ENCODE measurements around the gene ASCC1. TPM values are rescaled to one million over a fixed set of nuclear protein-coding genes. Genes with fewer than 3 reads are reported as not detected.

ASCC1 gene
- total and polyA plus RNA-seq, 2 experiments from 2014 or later = 13.7 to 37.2 TPM

DNA sequence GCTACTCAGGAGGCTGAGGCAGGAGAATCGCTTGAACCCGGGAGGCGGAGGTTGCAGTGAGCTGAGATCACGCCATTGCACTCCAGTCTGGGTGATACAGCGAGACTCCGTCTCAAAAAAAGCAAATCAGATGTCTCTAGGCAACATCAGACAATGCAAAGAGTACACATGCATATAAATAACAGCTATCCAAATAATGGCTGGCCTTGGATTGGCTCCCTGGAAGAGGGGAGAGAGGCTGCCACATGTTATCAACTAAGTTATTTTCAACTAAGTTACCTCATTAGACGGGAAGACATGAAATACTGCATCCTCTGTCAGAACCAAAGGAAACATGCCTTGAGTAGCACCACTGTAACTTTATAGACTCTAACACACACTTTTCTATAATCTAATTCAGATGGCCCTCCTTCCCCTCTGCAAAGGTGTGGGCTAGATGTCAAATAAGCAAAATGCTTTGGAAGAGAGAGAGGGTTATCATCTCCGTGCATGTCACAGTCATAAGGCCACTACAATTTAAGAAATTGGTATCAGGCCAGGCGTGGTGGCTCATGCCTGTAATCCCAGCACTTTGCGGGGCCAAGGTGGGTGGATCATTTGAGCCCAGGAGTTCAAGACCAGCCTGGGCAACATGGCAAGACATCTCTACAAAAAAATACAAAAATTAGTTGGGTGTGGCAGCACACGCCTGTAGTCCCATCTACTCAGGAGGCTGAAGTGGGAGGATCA lies 105.2 kb downstream of the ASCC1 start:
- H3K36me3 Mint-ChIP-seq (ENCODE audit: low read depth) = peaks cover 12% of the 10 kb centered on the region
- H3K4me1 Mint-ChIP-seq = no peaks in the 10 kb centered on the region
- Histone ChIP-seq H3K4me2 (no peak overlapping the region), H3K4me1 (ENCODE audit: insufficient read depth) (no peaks in the 10 kb centered on the region), H3K79me2 (replicated peaks; ENCODE audit: insufficient read depth) (no peaks in the 10 kb centered on the region), H3K27ac (ENCODE audit: low read depth) (no peak overlapping the region), H3K9me2 (ENCODE audit: insufficient read depth) (no peaks in the 10 kb centered on the region), H3K36me3 (ENCODE audit: insufficient read depth) (no peaks in the 10 kb centered on the region), H4K20me1 (replicated peaks; ENCODE audit: insufficient read depth) (no peaks in the 10 kb centered on the region), H3K4me3 (no peak overlapping the region), H3F3A (replicated peaks; ENCODE audit: low read depth) (no peaks in the 10 kb centered on the region), H2AFZ (no peak overlapping the region), H3K27me3 (ENCODE audit: insufficient read depth) (no peaks in the 10 kb centered on the region)
- H3K9me3 Mint-ChIP-seq = peaks cover 6% of the 10 kb centered on the region; the same call in 1 of the 3 replicates
- TF ChIP-seq CTCF (conservative IDR thresholded peaks at IDR 0.05; ENCODE audit: low read depth in 2 of 2) (no peak), CREB1 (CRISPR knock-in tag; IDR thresholded peaks at IDR 0.05; ENCODE audit: low read depth) (no peak), JUNB (IDR thresholded peaks at IDR 0.05; ENCODE audit: unreplicated experiment) (no peak), ETS1 (IDR thresholded peaks at IDR 0.05) (no peak), EZH2 (IDR thresholded peaks at IDR 0.05; ENCODE audit: low read depth, unreplicated experiment) (no peak), STAT1 (IDR thresholded peaks at IDR 0.05; ENCODE audit: unreplicated experiment) (no peak)
- TF ChIP-seq, protein P1, sequence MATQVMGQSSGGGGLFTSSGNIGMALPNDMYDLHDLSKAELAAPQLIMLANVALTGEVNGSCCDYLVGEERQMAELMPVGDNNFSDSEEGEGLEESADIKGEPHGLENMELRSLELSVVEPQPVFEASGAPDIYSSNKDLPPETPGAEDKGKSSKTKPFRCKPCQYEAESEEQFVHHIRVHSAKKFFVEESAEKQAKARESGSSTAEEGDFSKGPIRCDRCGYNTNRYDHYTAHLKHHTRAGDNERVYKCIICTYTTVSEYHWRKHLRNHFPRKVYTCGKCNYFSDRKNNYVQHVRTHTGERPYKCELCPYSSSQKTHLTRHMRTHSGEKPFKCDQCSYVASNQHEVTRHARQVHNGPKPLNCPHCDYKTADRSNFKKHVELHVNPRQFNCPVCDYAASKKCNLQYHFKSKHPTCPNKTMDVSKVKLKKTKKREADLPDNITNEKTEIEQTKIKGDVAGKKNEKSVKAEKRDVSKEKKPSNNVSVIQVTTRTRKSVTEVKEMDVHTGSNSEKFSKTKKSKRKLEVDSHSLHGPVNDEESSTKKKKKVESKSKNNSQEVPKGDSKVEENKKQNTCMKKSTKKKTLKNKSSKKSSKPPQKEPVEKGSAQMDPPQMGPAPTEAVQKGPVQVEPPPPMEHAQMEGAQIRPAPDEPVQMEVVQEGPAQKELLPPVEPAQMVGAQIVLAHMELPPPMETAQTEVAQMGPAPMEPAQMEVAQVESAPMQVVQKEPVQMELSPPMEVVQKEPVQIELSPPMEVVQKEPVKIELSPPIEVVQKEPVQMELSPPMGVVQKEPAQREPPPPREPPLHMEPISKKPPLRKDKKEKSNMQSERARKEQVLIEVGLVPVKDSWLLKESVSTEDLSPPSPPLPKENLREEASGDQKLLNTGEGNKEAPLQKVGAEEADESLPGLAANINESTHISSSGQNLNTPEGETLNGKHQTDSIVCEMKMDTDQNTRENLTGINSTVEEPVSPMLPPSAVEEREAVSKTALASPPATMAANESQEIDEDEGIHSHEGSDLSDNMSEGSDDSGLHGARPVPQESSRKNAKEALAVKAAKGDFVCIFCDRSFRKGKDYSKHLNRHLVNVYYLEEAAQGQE (IDR thresholded peaks at IDR 0.05; ENCODE audit: unreplicated experiment) = no peak
- TF ChIP-seq, protein P2, sequence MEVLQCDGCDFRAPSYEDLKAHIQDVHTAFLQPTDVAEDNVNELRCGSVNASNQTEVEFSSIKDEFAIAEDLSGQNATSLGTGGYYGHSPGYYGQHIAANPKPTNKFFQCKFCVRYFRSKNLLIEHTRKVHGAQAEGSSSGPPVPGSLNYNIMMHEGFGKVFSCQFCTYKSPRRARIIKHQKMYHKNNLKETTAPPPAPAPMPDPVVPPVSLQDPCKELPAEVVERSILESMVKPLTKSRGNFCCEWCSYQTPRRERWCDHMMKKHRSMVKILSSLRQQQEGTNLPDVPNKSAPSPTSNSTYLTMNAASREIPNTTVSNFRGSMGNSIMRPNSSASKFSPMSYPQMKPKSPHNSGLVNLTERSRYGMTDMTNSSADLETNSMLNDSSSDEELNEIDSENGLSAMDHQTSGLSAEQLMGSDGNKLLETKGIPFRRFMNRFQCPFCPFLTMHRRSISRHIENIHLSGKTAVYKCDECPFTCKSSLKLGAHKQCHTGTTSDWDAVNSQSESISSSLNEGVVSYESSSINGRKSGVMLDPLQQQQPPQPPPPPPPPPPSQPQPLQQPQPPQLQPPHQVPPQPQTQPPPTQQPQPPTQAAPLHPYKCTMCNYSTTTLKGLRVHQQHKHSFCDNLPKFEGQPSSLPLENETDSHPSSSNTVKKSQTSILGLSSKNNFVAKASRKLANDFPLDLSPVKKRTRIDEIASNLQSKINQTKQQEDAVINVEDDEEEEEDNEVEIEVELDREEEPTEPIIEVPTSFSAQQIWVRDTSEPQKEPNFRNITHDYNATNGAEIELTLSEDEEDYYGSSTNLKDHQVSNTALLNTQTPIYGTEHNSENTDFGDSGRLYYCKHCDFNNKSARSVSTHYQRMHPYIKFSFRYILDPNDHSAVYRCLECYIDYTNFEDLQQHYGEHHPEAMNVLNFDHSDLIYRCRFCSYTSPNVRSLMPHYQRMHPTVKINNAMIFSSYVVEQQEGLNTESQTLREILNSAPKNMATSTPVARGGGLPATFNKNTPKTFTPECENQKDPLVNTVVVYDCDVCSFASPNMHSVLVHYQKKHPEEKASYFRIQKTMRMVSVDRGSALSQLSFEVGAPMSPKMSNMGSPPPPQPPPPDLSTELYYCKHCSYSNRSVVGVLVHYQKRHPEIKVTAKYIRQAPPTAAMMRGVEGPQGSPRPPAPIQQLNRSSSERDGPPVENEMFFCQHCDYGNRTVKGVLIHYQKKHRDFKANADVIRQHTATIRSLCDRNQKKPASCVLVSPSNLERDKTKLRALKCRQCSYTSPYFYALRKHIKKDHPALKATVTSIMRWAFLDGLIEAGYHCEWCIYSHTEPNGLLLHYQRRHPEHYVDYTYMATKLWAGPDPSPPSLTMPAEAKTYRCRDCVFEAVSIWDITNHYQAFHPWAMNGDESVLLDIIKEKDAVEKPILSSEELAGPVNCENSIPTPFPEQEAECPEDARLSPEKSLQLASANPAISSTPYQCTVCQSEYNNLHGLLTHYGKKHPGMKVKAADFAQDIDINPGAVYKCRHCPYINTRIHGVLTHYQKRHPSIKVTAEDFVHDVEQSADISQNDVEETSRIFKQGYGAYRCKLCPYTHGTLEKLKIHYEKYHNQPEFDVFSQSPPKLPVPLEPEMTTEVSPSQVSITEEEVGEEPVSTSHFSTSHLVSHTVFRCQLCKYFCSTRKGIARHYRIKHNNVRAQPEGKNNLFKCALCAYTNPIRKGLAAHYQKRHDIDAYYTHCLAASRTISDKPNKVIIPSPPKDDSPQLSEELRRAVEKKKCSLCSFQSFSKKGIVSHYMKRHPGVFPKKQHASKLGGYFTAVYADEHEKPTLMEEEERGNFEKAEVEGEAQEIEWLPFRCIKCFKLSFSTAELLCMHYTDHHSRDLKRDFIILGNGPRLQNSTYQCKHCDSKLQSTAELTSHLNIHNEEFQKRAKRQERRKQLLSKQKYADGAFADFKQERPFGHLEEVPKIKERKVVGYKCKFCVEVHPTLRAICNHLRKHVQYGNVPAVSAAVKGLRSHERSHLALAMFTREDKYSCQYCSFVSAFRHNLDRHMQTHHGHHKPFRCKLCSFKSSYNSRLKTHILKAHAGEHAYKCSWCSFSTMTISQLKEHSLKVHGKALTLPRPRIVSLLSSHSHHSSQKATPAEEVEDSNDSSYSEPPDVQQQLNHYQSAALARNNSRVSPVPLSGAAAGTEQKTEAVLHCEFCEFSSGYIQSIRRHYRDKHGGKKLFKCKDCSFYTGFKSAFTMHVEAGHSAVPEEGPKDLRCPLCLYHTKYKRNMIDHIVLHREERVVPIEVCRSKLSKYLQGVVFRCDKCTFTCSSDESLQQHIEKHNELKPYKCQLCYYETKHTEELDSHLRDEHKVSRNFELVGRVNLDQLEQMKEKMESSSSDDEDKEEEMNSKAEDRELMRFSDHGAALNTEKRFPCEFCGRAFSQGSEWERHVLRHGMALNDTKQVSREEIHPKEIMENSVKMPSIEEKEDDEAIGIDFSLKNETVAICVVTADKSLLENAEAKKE (CRISPR knock-in tag; IDR thresholded peaks at IDR 0.05) = no peak
- H3K4me3 Mint-ChIP-seq = no peak overlapping the region
- no peak for ATAC-seq
- no peaks in the 10 kb centered on the region for H3K27me3 Mint-ChIP-seq (ENCODE audit: insufficient read depth, low read depth, poor library complexity)
- DNase-seq (ENCODE audit: low spot score) = no peak
- H3K27ac Mint-ChIP-seq = no peak overlapping the region

Data from GM23338 (cell line).